Astrocyte of the cerebellum (primary cell): Measurements from ENCODE around the gene MAST3.

Experiments used
- DNase-seq: peaks from one replicate; pipeline ENCODE4 v3.0.0-alpha.2; 2011; ENCODE audit warnings: low read depth
- H3K4me3 ChIP-seq: 2 replicates; pipeline ENCODE4 v1.5.1; 2011; ENCODE audit warnings: mild to moderate bottlenecking, low read depth, low read length, moderate library complexity
- CTCF ChIP-seq: IDR thresholded peaks from 2 replicates; pipeline ENCODE4 v1.5.1; 2012; ENCODE audit warnings: low read length, low read depth, moderate library complexity, mild to moderate bottlenecking; ENCODE audit errors: missing control alignments
- in situ Hi-C: cut with HindIII; loops from 2 replicates; pipeline ENCODE4 v1.10.0; 2017; ENCODE audit warnings: low sequenced_read_pairs

The MAST3 gene

GRCh38 chr19:18128805-18129204, 31.2 kb downstream of the MAST3 start:
- no peak overlapping the region for H3K4me3 ChIP-seq
- no peak for TF ChIP-seq CTCF
- in situ Hi-C loops = no loop called here
- no peak for DNase-seq

GRCh38 chr19:18130523-18131242, 33.1 kb downstream of the MAST3 start:
- DNase-seq = no peak
- no peak overlapping the region for H3K4me3 ChIP-seq
- in situ Hi-C loops = no loop called here

GRCh38 chr19:18131841-18132596, 34.4 kb downstream of the MAST3 start:
- no peak for DNase-seq
- no peak for TF ChIP-seq CTCF
- H3K4me3 ChIP-seq = no peak overlapping the region
- in situ Hi-C loops = no loop called here

More at GRCh38 chr19:18130523-18131242, 33.1 kb downstream of the MAST3 start:
- TF ChIP-seq CTCF = no peak

DNA sequence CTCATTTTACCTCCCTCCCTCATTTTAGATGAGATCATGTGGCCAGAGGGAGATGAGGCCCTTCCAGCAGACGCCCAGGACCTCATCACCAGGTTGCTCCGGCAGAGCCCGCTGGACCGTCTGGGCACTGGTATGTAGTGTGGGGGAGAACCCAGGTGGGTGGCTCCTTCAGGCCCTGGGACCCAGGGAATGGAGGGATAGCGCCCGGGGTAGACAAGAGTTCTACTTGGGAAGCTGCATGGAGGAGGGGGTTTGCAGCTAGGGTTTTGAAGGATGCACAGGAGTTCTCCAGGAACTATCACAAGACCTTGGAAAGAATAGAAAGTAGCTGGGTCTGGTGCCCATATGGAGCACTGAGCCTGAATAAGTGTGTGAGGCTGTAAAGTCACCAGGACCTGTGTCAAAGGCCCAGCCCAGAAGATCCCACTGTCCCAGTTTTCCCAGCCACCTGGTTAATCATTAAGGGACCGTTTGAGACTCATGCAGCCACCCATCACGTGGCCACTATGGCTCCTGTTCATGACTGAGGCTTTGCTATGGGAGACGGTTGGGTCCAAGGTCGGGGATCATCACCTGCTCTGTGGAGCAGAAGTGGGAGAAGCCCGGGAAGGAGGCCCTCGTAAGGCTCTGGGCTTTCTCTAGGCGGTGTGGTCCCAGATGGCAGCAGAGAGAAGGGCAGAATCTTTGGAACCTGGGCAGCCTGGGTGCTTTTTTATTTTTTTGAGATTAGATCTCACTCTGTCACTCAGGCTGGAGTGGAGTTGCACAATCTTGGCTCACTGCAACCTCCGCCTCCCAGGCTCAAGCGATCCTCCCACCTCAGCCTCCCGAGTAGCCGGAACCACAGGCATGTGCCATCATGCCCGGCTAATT, 38.4 kb downstream of the MAST3 start:
- no peak overlapping the region for H3K4me3 ChIP-seq
- no peak for DNase-seq
- no peak for TF ChIP-seq CTCF
- in situ Hi-C loops = no loop called here

DNA sequence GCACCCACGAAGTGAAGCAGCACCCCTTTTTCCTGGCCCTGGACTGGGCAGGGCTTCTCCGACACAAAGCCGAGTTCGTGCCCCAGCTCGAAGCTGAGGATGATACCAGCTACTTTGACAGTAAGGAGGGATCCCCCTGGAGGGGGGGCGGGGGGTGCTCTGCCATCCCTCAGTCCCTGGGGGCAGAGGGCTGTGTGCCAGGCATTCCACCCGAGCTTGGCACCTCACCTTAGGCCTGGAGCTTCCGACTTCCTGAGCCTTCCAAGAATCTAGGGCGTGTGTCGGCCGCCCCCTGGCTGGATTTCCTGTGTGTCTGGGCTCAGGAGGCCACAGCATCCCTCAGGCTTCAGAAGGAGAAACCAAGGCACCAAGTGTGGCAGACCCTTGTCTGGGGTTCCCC, 39.7 kb downstream of the MAST3 start:
- no peak for TF ChIP-seq CTCF
- in situ Hi-C loops = no loop called here
- no peak overlapping the region for H3K4me3 ChIP-seq
- DNase-seq = no peak

- in situ Hi-C loops = no loop called here
- no peak overlapping the region for H3K4me3 ChIP-seq
- no peak for DNase-seq
- no peak for TF ChIP-seq CTCF
These were observed 40.2 kb downstream of the MAST3 start for GRCh38 chr19:18137657-18138339.
